ENCODE data around the gene TTC24.
A peak's percentile ranks its signal among the peaks of the same experiment; 100 is the strongest.
"Not testable (repeated sequence)": the region's sequence is repeated elsewhere in the genome, so short reads cannot be mapped to it uniquely, and the experiment has no call there.

The TTC24 gene

GRCh38 chr1:156587927-156588326 lies 8.4 kb downstream of the TTC24 start:
- DNase-seq (ENCODE audit: low spot score), result not testable (repeated sequence)

GRCh38 chr1:156589546-156589945 lies 10.0 kb downstream of the TTC24 start:
- no peak for DNase-seq (ENCODE audit: low spot score)

GRCh38 chr1:156590326-156591180 lies 11.0 kb downstream of the TTC24 start:
- DNase-seq (ENCODE audit: low spot score), result no peak

GRCh38 chr1:156591181-156591431 lies 11.6 kb downstream of the TTC24 start:
- DNase-seq (ENCODE audit: low spot score), result no peak

- DNase-seq (ENCODE audit: low spot score), result peak; percentile 65
These were observed 12.1 kb downstream of the TTC24 start, which contains the start of gene NAXE for GRCh38 chr1:156591432-156592157. NAXE (plus strand) TSS chr1:156591776; CDS start chr1:156591805, 29 bp downstream.

- DNase-seq (ENCODE audit: low spot score), result no peak
These were observed 12.8 kb downstream of the TTC24 start for GRCh38 chr1:156592158-156592909.

- DNase-seq (ENCODE audit: low spot score), result no peak
These were observed 13.6 kb downstream of the TTC24 start for GRCh38 chr1:156592910-156593660.

- no peak for DNase-seq (ENCODE audit: low spot score)
These were observed 14.1 kb downstream of the TTC24 start for GRCh38 chr1:156593661-156593989.

GRCh38 chr1:156594190-156594589 lies 14.7 kb downstream of the TTC24 start:
- DNase-seq (ENCODE audit: low spot score), result no peak

- DNase-seq (ENCODE audit: low spot score), result no peak
These were observed 15.5 kb downstream of the TTC24 start for GRCh38 chr1:156595016-156595415.

GRCh38 chr1:156596426-156596825 lies 16.9 kb downstream of the TTC24 start:
- no peak for DNase-seq (ENCODE audit: low spot score)

- no peak for DNase-seq (ENCODE audit: low spot score)
These were observed 18.6 kb downstream of the TTC24 start for GRCh38 chr1:156598125-156598524.

- DNase-seq (ENCODE audit: low spot score), result no peak
These were observed 19.4 kb downstream of the TTC24 start for GRCh38 chr1:156598731-156599432.

GRCh38 chr1:156599811-156600210 lies 20.3 kb downstream of the TTC24 start:
- DNase-seq (ENCODE audit: low spot score), result no peak

GRCh38 chr1:156600733-156601121 lies 21.2 kb downstream of the TTC24 start:
- DNase-seq (ENCODE audit: low spot score), result no peak

GRCh38 chr1:156601122-156601830 lies 21.8 kb downstream of the TTC24 start, which contains the start of gene GPATCH4:
GPATCH4 (minus strand) TSS chr1:156601479.
- DNase-seq (ENCODE audit: low spot score), result peak; percentile 72

- no peak for DNase-seq (ENCODE audit: low spot score)
These were observed 22.4 kb downstream of the TTC24 start for GRCh38 chr1:156601892-156602291.

- DNase-seq (ENCODE audit: low spot score), result no peak
These were observed 23.1 kb downstream of the TTC24 start for GRCh38 chr1:156602557-156602993.

- DNase-seq (ENCODE audit: low spot score), result not testable (repeated sequence)
These were observed 27.8 kb downstream of the TTC24 start for GRCh38 chr1:156607344-156607743.

GRCh38 chr1:156608036-156608674 lies 28.6 kb downstream of the TTC24 start:
- peak; percentile 69 for DNase-seq (ENCODE audit: low spot score)
